Measurements from ENCODE around the gene ATP1A4. TPM values are rescaled to one million over a fixed set of nuclear protein-coding genes. Genes with fewer than 3 reads are reported as not detected.

The ATP1A4 gene
- total RNA-seq, 2 donors from 2014 or later, result 0.68 to 1.1 TPM

- H3K27me3 ChIP-seq (replicated peaks; ENCODE audit: insufficient read depth), result no peaks in the 10 kb centered on the region
- no peak overlapping the region for H3K4me3 ChIP-seq
- TF ChIP-seq CTCF (IDR thresholded peaks at IDR 0.05), result no peak
- no peaks in the 10 kb centered on the region for H3K9me3 ChIP-seq
- peaks cover 37% of the 10 kb centered on the region for H3K36me3 ChIP-seq
- ATAC-seq (ENCODE audit: insufficient number of reproducible peaks, low FRiP score, low read depth) (no peak), DNase-seq (ENCODE audit: low spot score) (no peak)
- peaks cover 37 to 59% of the 10 kb centered on the region in 2 donors for H3K4me1 ChIP-seq (ENCODE audit: control insufficient read depth in 1 of 2, low read depth in 2 of 2)
- H3K27ac ChIP-seq, result peak overlapping the region; percentile 66 to 95
These were observed 59.2 kb downstream of the ATP1A4 start for GRCh38 chr1:160210561-160210960.

GRCh38 chr1:160211046-160211790 is 59.8 kb downstream of the ATP1A4 start:
- H3K36me3 ChIP-seq, result peaks cover 37% of the 10 kb centered on the region
- no peak for TF ChIP-seq CTCF (IDR thresholded peaks at IDR 0.05)
- no peaks in the 10 kb centered on the region for H3K27me3 ChIP-seq (replicated peaks; ENCODE audit: insufficient read depth)
- H3K4me1 ChIP-seq (ENCODE audit: control insufficient read depth in 1 of 2, low read depth in 2 of 2), result peaks cover 37 to 55% of the 10 kb centered on the region in 2 donors
- DNase-seq (ENCODE audit: low spot score), result no peak
- H3K27ac ChIP-seq, result peak overlapping the region; percentile 66 to 95
- ATAC-seq (ENCODE audit: insufficient number of reproducible peaks, low FRiP score, low read depth), result no peak
- H3K9me3 ChIP-seq, result no peaks in the 10 kb centered on the region
- no peak overlapping the region for H3K4me3 ChIP-seq

- Histone ChIP-seq H3K36me3 (peaks cover 37% of the 10 kb centered on the region), H3K27me3 (replicated peaks; ENCODE audit: insufficient read depth) (no peaks in the 10 kb centered on the region)
These were observed 63.2 kb downstream of the ATP1A4 start for GRCh38 chr1:160214481-160215140.

GRCh38 chr1:160216301-160216700 is 64.9 kb downstream of the ATP1A4 start:
- ATAC-seq (ENCODE audit: insufficient number of reproducible peaks, low FRiP score, low read depth) (no peak), DNase-seq (ENCODE audit: low spot score) (no peak)
- Histone ChIP-seq H3K4me3 (no peak overlapping the region), H3K27me3 (replicated peaks; ENCODE audit: insufficient read depth) (no peaks in the 10 kb centered on the region), H3K9me3 (no peaks in the 10 kb centered on the region), H3K4me1 (ENCODE audit: control insufficient read depth in 1 of 2, low read depth in 2 of 2) (peaks cover 15 to 32% of the 10 kb centered on the region in 2 donors), H3K36me3 (peaks cover 46% of the 10 kb centered on the region), H3K27ac (peak overlapping the region; percentile 78 to 88)
- TF ChIP-seq CTCF (IDR thresholded peaks at IDR 0.05), result no peak

More at GRCh38 chr1:160214481-160215140, 63.2 kb downstream of the ATP1A4 start:
- DNase-seq (ENCODE audit: low spot score) (no peak), ATAC-seq (ENCODE audit: insufficient number of reproducible peaks, low FRiP score, low read depth) (no peak)
- Histone ChIP-seq H3K4me3 (no peak overlapping the region), H3K27ac (peak overlapping the region in 1 of 2 donors; percentile 1), H3K4me1 (ENCODE audit: control insufficient read depth in 1 of 2, low read depth in 2 of 2) (peaks cover 25 to 49% of the 10 kb centered on the region in 2 donors), H3K9me3 (no peaks in the 10 kb centered on the region)
- TF ChIP-seq CTCF (IDR thresholded peaks at IDR 0.05), result no peak

GRCh38 chr1:160217481-160218051 is 66.2 kb downstream of the ATP1A4 start:
- no peak for TF ChIP-seq CTCF (IDR thresholded peaks at IDR 0.05)
- Histone ChIP-seq H3K27ac (peak overlapping the region; percentile 78 to 88), H3K36me3 (peaks cover 43% of the 10 kb centered on the region), H3K9me3 (no peaks in the 10 kb centered on the region), H3K27me3 (replicated peaks; ENCODE audit: insufficient read depth) (no peaks in the 10 kb centered on the region), H3K4me3 (peak overlapping the region; percentile 40), H3K4me1 (ENCODE audit: control insufficient read depth in 1 of 2, low read depth in 2 of 2) (peaks cover 15 to 28% of the 10 kb centered on the region in 2 donors)
- ATAC-seq (ENCODE audit: insufficient number of reproducible peaks, low FRiP score, low read depth) (no peak), DNase-seq (ENCODE audit: low spot score) (no peak)
